NCI-H1417 treated with DMSO at 0.1 percent for 48 hours (cell line): ENCODE data around the gene P2RY8.
"Not testable (repeated sequence)": the region's sequence is repeated elsewhere in the genome, so short reads cannot be mapped to it uniquely, and the experiment has no call there.

Experiments
- DNase-seq: peaks from one replicate; lab custom pipeline; 2025; lab: John Stamatoyannopoulos, UW

The P2RY8 gene

GRCh38 chrX:1518512-1518911 lies 18.5 kb downstream of the P2RY8 start:
- DNase-seq: no peak

DNA sequence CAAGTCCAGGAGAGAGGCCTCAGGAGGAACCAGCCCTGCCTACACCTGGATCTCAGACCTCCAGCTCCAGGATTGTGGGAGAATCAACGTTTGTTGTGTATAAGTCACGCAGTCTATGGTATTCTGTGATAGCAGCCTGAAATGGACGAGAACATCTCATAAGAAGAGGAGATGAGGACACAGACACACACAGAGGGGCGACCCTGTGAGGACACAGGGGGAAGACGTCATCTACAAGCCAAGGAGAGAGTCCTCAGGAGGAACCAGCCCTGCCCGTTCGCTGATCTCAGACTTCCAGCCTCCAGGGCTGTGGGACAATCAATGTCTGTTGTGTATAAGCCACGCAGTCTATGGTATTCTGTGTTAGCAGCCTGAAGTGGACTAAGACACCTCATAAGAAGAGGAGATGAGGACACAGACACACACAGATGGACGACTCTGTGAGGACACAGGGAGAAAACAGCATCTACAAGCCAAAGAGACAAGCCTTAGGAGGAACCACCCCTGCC lies 20.3 kb downstream of the P2RY8 start:
- DNase-seq: no peak

DNA sequence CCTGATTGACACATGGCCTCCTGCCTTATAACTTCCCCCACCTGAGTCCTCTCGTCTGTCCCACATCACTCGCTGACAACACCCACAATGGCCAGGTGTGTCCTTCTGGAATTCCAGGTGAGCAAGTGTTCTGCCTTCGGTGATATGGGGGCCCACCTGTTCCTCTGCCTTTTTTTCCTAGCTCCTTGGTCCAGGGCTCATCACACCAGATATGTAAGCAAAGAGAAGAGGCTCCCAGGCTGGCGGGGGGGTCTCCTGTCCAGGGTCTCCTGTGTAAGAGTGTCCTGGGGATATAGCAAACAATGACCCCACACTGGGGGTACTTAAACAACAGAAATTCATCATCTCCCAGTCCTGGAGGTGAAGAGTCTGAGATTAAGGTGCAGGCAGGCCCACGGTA lies 25.2 kb downstream of the P2RY8 start:
- no peak for DNase-seq

GRCh38 chrX:1511150-1511549 lies 25.8 kb downstream of the P2RY8 start:
- DNase-seq: no peak

GRCh38 chrX:1507511-1508463 lies 29.2 kb downstream of the P2RY8 start:
- no peak for DNase-seq

- no peak for DNase-seq
Measured at GRCh38 chrX:1506916-1507315, 30.1 kb downstream of the P2RY8 start.

GRCh38 chrX:1502853-1503252 lies 34.1 kb downstream of the P2RY8 start:
- no peak for DNase-seq

DNA sequence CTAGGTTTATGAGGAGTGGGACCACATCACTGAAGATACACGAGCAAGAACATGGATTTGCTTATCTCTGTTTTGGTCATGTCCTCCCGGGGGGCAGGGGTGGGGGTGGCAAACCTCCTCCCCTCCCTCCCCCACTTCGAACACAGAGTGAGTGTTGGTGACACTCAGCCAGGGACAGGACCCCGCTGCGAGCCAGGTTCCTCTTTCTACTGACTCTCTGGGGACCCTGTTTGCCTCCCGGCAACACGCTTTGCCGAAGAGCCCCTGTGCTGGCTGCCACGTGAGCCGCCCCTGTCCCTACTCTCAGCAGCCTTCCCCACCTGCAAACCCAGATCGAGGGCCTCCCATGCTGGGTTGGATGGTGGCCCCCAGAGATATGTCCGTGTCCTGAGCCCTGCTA lies 34.7 kb downstream of the P2RY8 start:
- no peak for DNase-seq

GRCh38 chrX:1500701-1501624 lies 36.0 kb downstream of the P2RY8 start:
- DNase-seq: no peak

- no peak for DNase-seq
Measured at GRCh38 chrX:1496076-1496475, 40.9 kb downstream of the P2RY8 start.

GRCh38 chrX:1493877-1494510 lies 43.0 kb downstream of the P2RY8 start:
- no peak for DNase-seq

DNA sequence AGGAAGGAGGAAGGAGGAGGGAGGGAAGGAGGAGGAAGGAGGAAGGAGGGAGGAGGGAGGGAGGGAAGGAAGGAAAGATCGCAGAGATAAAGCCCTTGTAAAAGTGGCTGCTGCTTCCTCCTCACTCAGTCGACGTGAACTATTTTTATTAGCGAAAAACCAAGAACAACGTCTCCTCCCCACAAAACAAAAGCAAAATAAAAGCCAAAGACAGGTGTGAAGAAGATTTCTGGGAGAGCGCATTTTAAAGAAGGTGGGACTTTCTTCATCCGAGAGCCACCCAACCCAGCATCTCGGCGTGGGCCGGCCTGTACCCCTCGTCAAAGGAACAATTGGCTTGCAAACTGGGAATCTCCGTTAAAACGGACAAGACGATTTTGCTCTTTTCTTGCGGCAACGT lies 43.6 kb downstream of the P2RY8 start:
- no peak for DNase-seq

GRCh38 chrX:1492421-1493012 lies 44.5 kb downstream of the P2RY8 start:
- no peak for DNase-seq

DNA sequence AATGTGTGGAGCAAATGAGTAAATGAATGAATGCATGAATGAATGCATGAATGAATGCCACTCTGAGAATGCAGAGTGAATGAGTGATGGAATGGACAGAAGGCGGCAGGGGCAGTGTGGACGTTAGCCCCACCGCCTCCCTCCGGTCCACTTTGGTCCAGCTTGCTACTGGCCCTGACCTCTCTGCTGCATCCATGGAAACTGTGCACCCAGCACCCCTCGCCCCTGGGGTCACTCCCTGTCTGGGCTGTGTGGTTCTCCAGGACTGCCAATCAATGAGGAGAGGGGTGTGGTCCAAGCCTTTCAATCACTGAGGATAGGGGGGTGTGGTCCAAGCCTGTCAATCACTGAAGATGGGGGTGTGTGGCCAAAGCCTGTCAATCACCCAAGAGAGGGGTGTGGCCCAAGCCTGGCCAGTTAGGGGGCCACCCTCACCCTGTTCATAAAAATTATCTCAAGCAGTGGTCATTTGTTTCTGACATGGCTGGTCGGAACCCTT lies 45.1 kb downstream of the P2RY8 start:
- DNase-seq: no peak

DNA sequence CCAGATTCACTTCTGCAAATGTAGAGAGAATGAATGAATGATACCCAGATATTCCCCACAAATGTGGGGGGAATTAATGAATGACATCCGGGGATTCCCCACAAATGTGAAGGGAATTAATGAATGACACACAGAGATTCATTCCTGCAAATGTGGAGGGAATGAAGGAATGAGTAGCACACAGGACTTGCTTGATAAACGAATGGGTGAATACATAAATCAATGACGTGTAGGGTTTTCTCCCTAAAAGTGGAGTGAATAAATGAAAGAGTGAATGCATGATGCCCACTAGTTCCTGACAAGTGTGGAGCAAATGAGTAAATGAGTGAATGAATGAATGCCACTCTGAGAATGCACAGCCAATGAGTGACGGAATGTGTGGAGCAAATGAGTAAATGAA lies 45.7 kb downstream of the P2RY8 start:
- DNase-seq: not testable (repeated sequence)

- DNase-seq: not testable (repeated sequence)
Measured at GRCh38 chrX:1490723-1491122, 46.3 kb downstream of the P2RY8 start.

GRCh38 chrX:1489354-1489753 lies 47.6 kb downstream of the P2RY8 start:
- not testable (repeated sequence) for DNase-seq

DNA sequence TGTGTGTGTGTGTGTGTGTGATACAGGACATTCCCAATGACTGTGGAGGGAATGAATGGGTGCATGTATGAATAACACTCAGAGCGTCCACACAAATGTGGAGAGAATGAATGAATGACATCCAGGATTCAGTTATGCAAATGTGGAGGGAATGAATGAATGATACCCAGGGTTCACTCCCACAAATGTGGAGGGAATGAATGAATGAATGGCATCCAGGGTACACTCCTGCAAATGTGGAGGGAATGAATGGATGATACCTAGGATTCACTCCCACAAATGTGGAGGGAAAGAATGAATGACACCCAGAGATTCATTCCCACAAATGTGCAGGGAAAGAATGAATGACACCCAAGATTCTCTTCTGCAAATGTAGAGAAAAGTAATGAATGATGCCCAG lies 48.2 kb downstream of the P2RY8 start:
- DNase-seq: no peak

DNA sequence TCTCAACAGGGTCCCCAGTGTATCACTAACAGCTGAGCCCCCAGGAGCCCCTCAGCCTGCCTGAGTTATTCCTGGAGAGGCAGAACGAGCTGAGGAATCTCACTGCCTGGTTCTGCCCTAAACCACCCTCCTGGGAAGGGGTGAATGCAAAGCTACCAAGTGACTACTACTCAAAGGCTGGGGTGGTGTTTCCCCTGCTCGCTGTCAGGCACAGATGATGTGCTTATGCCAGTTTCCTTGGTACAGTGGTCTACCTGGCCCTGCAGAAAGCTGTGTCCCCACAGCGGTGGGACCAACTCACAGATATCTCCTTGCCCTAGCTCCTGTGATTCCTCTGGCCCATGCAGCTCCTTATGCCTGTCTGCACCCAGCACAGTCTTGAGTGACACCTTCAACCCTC lies 48.8 kb downstream of the P2RY8 start:
- DNase-seq: no peak

GRCh38 chrX:1487401-1487800 lies 49.6 kb downstream of the P2RY8 start:
- no peak for DNase-seq

- no peak for DNase-seq
Measured at GRCh38 chrX:1486749-1487361, 50.1 kb downstream of the P2RY8 start.
